Measurements from ENCODE around the gene APOL3.
"Not testable (repeated sequence)": the region's sequence is repeated elsewhere in the genome, so short reads cannot be mapped to it uniquely, and the experiment has no call there.

APOL3 gene

DNA sequence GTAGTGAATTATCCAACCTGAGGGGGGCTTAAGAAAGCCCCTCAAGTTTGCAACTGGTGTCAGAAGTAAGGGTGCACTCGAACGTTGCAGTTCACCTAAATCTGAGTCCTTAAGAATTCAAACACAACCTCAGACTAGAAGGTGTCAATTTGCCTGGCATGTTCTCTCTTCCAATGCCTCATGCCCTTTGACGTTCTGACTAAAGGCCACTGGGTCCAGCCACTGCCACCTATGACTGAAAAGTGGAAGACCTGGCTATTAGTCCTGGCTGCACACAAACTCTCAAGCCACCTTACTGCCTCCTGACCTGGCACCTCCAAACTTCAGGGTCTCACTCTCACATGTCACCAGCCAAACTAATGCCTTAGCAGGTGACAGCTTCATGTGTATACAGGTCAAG is 33.0 kb upstream of the APOL3 start:
- no peak for DNase-seq (ENCODE audit: low read depth, low spot score)

DNA sequence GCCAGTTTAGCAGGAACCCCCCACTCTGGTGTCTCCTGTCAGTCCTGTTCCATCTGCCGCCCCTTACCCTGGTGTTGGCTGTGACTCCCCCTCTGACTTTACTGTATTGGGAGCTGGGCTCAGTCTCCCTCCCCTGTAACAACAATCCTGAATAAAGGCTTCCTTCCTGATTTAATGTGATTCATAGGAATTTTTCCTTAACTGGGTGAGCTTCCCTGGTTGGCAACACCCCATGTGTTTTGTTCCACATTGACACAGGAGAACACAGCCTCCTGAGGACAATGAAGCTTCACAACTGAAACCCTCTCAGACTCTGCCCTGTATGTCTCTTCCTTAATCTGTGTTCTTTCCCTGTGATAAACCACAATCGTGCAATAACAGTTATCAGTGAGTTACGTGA is 32.6 kb upstream of the APOL3 start:
- DNase-seq (ENCODE audit: low read depth, low spot score) = no peak

DNA sequence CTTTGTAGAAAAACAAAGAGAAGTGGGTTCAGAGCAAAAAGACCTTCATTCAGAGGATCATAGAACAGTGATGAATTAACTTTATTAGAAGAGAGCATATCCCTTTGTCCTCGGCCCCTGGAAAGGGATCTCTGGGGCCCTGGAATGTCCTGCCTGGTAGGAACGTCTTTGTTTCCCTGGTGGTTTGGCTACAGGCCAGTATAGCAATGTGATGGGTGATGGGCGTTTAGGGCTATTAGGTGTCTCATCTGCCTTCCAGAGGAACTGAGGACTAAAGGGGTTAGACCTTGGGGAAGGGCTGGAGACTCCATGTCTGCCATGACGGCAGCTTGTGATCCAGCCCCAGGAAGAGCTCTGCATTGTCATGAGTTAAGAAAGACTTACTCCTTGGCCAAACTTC is 32.0 kb upstream of the APOL3 start:
- no peak for DNase-seq (ENCODE audit: low read depth, low spot score)

DNA sequence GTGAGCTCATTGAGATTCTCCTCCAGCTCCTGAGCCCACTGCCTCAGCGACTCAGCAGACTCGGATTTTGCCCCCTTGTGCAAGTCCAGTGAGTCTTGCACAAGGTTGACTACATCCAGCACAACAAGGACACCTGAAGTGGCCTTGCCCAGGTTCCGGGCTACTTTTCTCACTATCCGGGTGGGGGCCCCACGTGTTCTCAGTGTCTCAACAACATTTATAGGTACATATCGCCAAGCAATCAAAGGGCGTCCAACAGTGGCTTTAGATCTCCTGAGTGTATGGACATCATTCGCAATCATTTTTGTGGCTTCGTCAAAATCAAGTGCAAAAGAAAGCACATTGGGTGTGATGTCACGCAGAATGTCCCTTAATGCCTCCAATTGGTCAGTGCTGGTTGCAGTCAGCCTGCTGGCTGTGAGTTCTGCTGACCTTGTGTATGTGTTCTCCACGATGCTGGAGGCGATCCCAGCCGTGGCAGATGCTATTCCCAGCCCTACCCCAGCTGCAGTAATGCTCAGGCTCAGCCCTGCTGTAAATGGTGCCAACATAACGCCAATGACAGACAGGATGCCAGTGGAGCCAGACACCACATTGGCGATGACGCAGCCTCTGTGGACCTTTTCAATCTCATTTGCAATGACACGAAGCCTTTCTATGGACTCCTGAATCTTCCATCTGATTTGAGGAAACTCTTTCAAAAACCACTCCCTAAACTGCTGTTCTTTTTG is 30.7 kb upstream of the APOL3 start:
- DNase-seq (ENCODE audit: low read depth, low spot score) = no peak

DNA sequence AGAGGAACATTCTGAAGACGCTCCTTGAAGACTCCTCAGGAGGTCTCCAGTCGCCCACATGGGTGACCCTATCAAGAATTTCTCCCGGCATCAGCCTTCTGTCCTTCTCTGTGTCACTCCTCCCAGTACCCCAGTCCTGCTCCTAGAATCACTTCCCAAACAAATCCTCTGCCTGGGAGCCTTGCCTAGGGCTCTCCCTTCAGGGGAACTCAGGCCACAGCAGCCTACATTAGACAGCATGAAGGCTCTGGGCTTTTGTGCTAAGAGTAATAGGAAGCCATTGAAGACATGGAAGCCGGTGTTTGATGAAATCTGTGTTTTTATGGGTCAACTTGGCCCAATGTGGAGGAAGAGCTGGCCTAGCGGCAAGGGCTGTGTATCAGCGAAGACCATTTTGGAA is 27.3 kb upstream of the APOL3 start:
- DNase-seq (ENCODE audit: low read depth, low spot score) = not testable (repeated sequence)

DNA sequence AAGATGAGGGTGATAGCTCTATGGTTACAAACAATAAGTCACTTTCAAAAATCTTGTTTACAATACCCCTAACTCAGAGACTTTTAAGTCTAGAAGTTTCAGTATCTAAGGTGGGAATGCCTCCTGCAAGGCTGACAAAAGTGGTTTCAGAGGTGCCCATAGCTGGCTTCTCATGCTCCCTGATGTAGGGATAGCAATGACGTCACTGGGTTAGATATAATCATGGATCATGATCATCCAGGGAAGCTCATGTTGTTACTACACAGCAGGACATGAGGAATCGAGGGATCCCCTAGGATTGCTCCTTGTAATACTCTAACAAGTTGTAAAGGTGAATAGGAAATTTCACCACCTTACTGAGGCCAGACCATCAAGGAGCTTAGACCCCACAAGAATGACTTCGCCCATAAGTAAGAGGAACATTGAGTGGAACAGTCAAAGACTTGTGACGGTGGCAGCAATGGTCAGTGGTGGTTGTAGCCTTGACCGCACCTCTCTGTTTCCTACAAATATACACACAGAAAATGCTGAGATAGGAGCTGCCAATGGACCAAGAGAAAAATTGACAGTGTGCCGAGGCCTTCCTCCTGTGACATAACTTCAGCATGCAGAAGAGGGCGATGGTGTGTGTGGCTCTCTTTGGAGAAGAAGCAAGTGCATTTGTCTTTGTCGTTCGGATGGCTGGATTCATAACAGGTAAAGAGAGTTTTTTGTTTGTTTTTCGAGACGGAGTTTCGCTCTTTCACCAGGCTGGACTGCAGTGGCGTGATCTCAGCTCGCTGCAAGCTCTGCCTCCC is 25.5 kb upstream of the APOL3 start:
- DNase-seq (ENCODE audit: low read depth, low spot score) = no peak

DNA sequence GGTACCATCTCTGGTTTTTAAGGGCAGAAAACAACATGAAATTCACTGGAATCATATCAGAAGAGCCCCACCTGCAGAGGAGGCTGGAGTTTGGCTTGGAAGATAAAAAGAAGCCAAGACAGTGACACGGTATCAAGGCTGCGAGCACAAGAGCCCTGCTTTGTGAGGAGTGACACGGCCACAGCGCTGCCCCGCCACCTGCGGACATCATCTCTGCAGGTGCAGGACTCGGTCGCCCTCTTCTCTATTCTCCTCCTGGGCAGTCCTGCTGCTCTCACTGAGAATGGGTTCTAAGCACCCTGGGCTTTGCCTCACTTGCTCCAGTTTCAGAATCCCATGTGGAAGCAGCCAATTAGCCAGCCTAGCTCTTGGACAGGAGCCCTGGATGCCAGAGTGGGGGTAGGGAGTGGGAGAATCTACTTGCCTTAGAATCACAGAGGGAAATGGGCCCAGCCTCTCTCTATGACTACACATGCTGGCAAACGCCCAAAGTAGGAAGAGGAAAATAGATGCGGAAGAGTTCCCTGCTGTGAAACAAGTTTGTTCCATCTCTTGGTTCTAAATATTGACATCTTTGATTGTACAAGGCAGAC is 24.0 kb upstream of the APOL3 start:
- DNase-seq (ENCODE audit: low read depth, low spot score) = no peak

DNA sequence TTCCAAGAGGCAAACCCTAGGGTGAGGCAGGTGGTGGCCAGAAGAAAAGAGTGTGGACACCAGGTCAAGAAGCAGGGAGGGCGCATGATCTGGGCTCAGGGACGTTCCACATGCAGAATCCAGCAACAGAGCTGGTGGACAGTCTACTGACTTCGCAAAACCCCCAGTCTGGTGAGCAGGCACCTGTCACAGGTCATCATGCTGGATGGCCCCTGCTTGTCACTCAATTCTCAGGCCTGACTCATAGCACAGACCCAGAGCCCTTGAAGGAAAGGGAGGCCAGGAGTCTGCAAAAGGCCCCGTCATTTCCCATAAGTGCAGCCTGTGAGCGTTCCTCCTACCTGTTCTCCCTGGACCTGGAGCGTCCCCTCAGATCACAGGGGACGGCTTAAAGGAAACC is 22.9 kb upstream of the APOL3 start:
- DNase-seq (ENCODE audit: low read depth, low spot score) = no peak

DNA sequence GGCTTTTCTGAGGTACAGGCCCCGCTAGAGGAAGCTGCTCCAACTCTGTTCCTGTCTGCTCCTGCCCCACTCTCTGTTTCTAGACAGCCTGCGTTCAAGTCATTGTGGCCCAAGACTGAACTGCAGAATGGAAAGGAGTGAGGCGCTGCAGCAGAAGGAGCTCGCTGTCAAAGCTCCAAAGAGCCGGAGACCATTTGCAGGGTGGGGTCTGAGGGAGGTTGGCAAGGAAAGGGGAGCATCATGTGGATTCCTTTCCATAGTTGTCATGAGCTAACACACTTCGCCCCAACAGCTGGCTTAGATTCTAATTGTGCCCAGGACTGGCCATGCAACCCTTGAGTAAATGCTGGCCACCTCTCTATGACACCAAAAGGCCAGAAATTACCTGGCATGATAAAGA is 22.3 kb upstream of the APOL3 start:
- DNase-seq (ENCODE audit: low read depth, low spot score) = no peak

DNA sequence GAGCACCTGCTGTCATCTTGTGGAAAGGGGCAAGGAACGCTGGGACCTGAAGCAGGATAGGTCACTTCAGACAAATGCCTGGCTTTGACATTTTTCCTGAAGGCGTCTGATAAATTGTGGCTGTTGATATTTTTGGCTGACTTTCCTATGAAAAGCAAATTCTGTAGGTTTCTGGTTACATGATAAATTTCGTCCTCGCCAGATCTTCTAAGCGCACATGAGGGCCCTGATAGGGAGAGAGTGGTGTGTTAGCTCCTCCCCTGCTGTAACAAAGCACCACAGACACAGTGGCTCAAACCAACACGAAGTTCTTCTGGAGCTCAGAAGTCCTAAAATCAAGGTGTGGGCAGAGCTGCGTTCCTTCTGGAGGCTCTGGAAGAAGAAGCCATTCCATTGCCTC is 21.5 kb upstream of the APOL3 start:
- no peak for DNase-seq (ENCODE audit: low read depth, low spot score)

DNA sequence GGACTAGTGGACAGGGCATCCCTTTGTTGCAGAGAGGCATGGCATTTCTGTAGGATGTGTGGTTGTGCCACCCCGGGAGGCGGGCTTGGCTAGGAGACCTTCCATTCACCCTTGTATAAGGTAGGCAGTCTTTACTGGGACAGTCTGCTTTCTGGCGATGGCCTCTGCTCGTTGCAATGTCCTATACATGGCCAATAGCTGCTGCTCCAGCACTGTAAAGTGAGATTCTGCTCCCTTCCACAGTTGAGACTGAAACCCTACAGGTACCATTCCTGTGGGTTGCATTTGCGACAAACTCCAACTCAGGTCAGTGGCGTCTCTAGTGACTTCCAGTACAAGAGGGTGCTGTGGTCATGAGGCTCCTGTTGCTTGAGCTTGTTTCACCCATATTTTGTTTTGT is 20.4 kb upstream of the APOL3 start:
- no peak for DNase-seq (ENCODE audit: low read depth, low spot score)

DNA sequence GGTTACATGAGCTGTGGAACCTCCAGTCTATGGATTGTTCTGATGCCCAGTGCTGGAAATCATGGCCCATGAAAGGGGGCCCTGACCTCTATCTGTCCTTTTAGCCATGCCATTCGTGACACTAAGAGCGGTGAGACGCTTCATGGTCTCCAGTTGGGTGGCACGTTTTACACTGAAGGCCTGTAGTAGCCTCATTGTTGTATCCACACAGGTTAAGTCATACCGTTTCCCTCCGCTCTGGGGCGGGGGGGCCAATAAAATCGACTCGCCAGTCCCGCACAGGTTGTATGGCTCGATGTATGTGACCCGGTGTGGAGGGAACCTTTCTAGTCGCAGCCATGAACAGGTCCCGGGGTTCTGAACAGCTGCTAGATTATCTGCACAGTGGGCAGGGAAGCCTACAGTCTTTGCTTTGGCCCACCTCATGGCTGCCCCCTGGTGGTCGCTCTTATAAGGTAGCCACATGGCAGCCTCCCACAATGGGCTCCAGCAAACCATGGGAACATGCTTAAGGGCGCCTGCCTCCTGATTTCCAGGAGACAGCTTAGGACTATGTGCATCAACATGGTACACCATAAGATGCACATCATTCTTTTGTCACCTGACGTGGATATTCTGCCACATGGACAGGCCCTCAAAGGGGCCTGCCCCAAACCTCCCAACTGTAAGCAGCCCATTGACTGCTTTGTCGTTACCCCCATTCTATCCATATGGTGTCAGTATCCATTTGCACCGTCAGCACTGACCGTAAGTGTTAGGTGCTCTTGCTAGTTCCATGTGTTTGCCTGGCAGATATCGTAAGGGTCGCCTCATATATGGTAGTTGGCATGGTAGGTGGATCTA is 19.7 kb upstream of the APOL3 start:
- no peak for DNase-seq (ENCODE audit: low read depth, low spot score)

DNA sequence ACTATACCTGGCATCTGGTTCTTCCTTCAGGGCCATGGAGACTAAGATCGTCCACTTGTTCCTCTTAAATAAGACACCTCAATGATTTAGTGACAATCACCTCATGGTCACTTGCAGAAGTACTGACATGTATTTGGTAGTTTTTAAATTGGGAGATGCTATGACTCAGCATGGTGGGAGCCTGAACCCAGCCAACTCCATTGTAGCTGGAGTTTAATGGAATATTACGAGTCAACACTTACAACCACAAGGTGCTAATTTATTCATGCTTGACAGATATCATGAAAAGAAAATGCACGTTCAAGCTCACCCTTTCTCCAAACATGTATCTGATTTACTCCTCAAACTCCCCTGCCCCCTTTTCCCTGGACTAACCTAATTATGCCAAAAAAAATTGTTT is 16.6 kb upstream of the APOL3 start:
- no peak for DNase-seq (ENCODE audit: low read depth, low spot score)

DNA sequence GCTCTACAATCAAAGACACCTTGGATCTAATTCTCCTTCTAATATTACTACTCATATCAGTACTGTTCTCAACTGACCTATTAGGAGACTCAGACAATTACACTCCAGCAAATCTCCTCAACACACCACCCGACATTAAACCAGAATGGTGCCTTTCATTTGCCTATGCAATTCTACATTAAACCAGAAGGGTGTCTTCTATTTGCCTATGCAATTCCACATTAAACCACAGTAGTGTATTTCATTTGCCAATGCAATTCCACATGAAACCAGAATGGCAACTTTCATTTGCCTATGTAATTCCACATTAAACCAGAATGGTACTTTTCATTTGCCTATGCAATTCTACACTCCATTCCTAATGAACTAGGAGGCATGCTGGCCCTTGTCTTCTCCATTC is 15.3 kb upstream of the APOL3 start:
- DNase-seq (ENCODE audit: low read depth, low spot score) = no peak

DNA sequence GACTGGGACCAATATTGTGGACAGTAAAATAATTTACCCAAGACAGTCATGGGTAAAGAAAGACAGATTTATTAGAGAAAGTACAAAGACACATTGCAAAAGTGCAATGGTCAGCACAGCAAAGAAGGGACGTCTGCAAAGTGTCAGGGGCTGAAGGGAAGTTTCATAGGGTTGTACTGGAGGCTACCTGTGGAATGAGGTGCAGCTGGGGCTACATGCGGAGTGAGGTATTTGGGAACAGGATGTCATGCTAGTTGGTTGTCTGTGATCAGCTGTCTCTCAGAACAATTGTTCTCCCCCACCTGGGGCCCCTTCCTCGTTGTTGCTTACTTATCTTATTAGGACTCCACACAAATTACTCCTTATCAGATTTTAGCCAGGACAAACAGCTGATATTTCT is 11.4 kb upstream of the APOL3 start:
- DNase-seq (ENCODE audit: low read depth, low spot score) = no peak

DNA sequence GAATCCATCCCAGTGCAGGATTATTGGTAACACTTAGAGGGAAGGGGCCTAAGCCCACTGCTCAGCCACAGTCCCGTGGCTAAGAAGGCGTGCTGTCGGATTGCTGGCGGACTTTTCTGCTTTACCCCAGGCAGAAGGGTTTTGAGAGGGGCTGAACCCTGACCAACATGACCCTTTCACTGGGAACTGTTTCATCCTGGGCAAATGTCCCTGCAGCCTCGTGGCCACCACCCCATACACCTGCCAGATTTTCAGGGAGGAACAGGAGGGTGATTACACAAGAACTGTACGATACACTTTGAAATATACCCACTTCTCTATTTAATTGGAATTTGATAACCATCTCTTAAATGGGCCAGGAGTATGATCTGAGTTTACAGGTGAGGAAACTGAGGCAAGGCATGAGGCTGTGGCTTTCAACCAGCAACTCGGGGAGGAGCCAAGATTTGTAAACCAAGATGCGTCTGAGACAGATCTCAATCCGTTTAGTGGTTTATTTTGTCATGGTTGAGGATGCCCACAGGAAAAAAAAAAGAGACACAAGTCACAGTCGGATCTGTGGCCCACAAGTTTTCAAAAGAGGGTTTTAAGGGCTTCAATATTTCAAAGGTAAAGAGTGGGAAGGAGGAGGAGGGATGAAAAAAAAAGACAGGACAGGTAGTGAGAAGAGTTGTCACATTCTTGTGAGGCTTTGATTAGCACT is 6.1 kb upstream of the APOL3 start:
- DNase-seq (ENCODE audit: low read depth, low spot score) = no peak

DNA sequence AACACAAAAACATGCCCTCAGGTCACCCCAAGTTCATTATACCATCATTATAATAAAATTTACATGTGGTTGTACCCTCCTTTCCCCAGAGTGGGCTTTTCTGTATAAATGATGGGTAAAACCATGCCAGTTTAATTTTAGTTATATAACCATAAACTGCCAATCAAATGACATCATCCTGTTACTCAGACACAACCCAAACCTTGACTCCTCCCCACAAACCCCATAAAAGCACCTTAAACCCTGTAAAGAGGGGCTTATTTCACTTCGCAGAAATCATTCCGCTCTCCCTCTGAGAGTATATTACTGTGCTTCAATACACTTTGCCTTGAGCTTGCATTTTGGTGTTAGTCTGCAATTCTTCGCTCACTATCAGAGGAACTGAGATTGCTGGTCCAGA is 5.5 kb upstream of the APOL3 start:
- no peak for DNase-seq (ENCODE audit: low read depth, low spot score)

DNA sequence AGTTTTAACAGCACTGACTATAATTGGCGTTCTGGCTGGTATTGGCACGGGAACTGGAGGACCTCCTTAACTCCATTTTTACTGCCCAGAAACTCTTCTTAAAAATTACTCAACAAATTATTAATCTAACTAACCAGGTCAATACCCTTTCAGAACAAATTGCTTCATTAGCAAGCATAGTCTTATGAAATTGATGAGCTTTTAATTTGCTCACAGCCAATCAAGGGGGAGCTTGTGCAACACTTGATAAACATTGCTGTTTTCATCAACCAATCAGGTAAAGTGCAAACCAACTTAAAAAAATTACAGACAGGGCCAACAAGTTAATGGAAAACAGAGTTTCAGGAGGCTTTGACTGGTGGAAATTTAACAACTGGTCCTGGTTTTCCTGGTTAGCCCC is 4.6 kb upstream of the APOL3 start:
- no peak for DNase-seq (ENCODE audit: low read depth, low spot score)

DNA sequence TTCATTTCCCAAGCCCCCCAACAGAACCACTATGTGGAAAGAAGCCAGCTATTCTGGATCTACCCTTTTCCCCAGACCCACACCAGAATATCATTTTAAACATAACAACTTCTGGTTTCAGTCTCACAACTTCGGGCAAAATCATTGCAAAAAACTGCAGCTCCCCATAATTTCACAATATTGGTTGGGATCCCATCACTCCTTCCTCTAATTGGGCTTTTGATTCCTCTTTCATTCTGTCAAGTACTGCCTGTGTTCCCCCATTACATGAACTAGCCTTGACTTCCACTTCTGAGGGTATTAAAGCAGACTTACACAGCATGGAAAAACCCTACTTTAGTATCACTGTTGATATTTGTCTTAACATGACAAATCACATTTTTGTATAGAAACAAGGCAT is 4.1 kb upstream of the APOL3 start:
- DNase-seq (ENCODE audit: low read depth, low spot score) = no peak

DNA sequence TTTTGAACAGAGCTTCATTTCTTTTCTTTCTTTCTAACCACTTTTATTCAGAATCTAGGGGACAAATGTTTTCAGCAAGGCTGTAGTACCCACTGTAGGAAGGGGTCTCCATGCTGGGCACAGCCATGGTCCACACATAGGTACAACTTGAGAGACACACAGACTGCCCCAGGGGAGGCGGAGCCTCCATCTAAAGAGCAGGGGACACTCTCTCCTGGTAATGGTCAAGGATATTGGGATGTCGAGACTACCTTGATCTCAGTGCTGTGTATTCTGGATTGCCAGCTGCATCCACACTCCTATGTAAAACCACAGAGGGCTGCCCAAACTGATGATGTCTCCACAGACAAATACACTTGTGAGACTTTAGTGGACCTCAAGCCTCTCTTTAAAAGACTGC is 2.9 kb upstream of the APOL3 start:
- DNase-seq (ENCODE audit: low read depth, low spot score) = no peak

Data from brain pericyte (primary cell).